ENCODE measurements around the gene APOM.

The APOM gene

GRCh38 chr6:31631209-31631608 is 24.5 kb upstream of the APOM start:
- no peak for DNase-seq (ENCODE audit: low read depth)

GRCh38 chr6:31631681-31632278 is 23.9 kb upstream of the APOM start:
- no peak for DNase-seq (ENCODE audit: low read depth)

DNA sequence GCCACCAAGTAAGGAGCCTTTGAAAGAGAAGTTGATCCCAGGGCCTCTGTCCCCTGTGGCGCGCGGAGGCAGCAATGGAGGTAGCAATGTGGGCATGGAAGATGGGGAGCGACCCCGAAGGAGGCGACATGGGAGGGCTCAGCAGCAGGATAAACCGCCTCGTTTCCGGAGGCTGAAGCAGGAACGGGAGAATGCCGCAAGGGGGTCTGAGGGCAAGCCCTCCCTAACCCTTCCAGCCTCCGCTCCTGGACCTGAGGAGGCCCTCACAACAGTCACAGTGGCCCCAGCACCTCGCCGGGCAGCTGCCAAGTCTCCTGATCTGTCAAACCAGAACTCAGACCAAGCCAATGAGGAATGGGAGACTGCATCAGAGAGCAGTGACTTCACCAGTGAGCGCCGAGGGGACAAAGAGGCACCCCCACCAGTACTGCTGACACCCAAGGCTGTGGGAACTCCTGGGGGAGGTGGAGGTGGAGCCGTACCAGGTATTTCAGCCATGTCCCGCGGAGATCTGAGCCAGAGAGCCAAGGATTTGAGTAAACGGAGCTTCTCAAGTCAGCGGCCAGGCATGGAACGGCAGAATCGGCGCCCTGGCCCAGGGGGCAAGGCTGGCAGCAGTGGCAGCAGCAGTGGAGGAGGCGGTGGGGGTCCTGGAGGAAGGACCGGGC is 23.3 kb upstream of the APOM start:
- no peak for DNase-seq (ENCODE audit: low read depth)

GRCh38 chr6:31633447-31633846 is 22.2 kb upstream of the APOM start:
- no peak for DNase-seq (ENCODE audit: low read depth)

DNA sequence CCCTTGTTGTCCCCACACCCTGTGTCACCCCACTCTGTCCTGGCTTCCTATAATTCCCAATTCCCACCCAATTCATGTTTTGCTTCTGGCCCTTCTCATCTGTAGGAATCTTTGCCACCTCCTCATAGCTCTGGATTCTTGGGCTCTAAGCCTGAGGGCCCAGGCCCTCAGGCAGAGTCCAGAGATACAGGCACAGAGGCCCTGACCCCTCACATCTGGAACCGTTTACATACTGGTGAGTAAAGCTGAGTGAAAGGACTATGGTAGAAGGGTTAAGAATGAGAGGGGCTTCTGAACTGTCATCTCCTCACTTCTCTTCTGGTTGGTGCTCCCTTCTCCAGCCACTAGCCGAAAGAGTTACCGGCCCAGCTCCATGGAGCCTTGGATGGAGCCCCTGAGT is 21.6 kb upstream of the APOM start:
- DNase-seq (ENCODE audit: low read depth): no peak

- no peak for DNase-seq (ENCODE audit: low read depth)
These were observed 20.6 kb upstream of the APOM start for GRCh38 chr6:31634969-31635575.

DNA sequence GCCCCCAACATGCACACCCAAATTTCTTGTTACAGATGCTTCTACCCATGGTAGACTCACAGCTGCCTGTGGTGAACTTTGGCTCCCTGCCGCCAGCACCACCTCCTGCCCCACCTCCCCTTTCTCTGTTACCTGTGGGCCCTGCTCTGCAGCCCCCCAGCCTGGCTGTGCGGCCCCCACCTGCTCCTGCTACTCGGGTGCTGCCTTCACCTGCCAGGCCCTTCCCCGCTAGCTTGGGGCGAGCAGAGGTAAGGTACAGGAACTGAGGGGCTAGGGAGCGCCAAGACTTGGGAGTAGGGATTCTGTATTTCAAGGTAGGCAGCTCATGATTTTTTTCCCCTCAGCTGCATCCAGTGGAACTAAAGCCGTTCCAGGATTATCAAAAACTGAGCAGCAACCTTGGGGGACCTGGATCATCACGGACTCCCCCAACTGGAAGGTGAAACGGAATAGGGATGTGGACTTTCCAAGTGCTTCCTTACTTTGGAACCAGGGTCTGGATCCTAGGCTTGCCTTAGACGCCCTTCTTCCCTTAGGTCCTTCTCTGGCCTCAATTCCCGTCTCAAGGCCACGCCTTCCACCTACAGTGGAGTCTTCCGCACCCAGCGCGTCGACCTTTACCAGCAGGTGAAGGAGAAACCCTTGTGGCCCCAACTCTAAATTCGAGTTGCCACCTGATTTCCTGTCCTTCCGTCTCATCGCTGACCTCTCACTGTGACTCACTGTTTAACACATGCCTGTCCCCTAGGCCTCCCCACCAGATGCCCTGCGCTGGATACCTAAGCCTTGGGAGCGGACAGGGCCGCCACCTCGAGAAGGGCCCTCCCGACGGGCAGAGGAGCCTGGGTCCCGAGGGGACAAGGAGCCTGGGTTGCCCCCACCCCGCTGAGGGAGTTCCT is 18.7 kb upstream of the APOM start:
- no peak for DNase-seq (ENCODE audit: low read depth)

DNA sequence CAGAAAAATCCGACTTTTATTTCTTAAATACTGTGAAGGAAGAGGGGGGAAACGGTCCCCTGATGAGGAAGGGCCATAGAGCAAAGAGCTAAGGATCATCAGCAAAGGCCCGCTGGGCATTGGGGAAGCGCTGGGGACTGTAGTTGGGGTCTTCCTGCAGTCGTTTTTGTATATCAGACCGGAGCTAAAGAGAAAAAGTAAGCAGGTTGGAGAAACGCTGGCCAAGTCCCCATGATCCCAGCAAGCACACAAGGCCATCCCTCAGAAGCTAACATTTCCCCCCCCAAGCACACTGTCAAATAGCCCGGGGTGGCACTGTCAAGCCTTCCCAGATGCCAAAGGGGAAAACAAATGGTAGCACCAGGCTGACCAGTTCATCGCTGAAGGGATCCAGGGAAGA is 16.7 kb upstream of the APOM start:
- DNase-seq (ENCODE audit: low read depth): no peak

DNA sequence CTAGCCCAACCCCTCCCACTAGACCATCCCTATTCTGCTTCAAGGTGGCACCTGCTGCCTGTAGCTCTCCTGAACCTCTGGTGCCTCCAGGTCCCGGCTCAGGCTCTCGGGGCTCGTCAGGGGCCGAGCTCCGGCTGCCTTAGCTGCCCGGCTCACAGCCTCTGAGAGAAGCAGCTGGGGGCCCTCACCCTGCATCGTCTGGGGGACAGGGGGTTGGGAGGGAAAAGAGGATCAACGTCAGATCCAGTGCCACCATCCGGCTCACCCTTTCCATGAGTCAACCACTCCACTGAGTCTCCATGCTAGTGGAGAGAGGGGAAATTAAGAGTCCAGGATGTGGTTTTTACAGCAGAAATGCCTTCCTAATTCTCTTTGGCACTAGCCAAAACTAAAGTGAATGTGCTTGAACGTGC is 16.2 kb upstream of the APOM start:
- no peak for DNase-seq (ENCODE audit: low read depth)

- no peak for DNase-seq (ENCODE audit: low read depth)
These were observed 15.1 kb upstream of the APOM start for GRCh38 chr6:31640612-31641011.

DNA sequence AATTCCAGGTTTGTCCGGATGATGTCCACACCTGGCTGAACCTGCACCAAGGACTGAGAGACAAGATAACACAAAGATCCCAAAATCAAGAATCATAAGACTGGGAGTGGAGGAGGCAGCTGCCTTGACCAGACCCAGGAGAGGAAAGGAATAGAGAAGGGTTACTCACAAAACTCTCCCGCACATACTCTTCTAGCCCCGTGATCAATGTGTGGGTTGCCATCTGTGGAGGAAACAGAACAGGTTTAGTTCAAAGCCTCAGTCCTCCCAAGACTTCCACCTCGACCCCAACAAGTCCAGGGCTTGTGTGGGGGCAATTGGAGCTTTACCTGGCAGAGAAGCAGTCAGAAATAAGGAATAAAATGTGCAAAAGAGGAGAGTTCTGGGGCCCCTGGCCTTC is 14.3 kb upstream of the APOM start:
- no peak for DNase-seq (ENCODE audit: low read depth)

- no peak for DNase-seq (ENCODE audit: low read depth)
These were observed 12.7 kb upstream of the APOM start for GRCh38 chr6:31642798-31643570.

DNA sequence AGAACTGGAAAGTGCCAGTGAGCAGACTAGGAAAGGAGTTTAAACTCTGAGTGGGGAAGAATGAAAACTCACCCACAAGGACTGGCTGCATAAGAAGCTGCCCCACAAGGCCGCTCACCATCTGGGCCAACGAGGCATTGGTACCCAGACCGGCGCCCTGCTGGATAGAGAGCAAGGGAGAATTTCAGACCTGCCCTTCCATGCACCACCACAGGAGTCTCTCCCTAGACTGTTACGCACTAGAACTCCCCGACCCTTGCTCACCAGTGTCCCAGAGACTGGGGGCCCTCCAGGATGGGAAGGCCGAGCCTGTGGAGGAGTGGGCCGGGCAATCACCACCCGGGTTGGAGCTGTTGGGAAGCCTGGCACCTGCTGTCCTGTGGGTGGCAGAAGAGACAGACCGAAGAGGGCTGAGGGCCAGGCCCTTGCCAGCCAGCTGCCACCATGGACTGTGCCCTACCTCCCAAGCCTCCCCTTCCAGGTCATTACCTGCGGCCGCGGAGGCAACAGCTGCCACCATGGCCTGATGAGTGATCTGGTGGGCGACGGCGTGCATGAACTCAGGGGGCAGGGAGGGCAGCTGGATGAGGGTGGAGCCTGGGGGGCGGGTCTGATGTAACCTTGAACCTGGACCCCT is 11.8 kb upstream of the APOM start:
- DNase-seq (ENCODE audit: low read depth): no peak

- DNase-seq (ENCODE audit: low read depth): no peak
These were observed 10.4 kb upstream of the APOM start for GRCh38 chr6:31645325-31645724.

- no peak for DNase-seq (ENCODE audit: low read depth)
These were observed 4.0 kb upstream of the APOM start for GRCh38 chr6:31651602-31652191.

DNA sequence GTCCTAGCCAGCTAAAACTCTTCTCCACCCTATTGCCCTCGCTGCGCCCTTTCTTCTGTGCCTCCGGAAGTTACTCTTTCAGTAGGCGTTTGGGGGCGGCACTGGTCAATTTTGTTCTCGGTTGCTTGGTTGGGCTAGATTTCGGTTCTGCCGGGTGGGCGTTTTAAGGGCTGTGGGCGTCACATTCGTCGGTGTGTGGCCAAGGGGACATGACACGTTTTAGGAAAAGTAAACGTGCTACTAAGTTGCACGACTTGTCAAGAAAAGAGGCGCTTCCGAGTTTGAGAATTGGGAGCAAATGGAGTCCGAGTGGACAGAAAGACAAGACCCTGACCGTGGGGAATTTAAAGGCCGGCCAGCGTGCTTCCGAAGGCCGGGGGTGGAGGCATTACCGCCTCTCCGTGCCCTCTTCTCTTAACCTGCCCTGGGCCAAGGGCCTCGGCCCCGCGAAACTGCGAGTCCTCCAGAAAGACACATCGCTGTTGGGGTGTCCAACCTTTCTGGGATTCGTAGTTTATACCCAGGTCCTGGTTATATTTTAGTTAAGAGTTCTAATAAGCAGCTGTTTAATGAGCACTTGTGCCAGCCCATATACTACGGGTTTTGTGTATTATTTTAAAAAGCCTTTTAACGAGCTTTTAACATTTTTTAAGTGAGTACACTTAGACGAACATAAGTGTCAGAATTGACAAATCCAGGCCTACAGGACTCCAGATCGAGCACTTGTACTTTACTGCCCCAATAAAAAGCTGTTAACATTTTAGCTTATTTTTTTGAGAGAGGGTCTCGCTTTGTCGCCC is 2.6 kb upstream of the APOM start:
- peak; percentile 81 for DNase-seq (ENCODE audit: low read depth)

DNA sequence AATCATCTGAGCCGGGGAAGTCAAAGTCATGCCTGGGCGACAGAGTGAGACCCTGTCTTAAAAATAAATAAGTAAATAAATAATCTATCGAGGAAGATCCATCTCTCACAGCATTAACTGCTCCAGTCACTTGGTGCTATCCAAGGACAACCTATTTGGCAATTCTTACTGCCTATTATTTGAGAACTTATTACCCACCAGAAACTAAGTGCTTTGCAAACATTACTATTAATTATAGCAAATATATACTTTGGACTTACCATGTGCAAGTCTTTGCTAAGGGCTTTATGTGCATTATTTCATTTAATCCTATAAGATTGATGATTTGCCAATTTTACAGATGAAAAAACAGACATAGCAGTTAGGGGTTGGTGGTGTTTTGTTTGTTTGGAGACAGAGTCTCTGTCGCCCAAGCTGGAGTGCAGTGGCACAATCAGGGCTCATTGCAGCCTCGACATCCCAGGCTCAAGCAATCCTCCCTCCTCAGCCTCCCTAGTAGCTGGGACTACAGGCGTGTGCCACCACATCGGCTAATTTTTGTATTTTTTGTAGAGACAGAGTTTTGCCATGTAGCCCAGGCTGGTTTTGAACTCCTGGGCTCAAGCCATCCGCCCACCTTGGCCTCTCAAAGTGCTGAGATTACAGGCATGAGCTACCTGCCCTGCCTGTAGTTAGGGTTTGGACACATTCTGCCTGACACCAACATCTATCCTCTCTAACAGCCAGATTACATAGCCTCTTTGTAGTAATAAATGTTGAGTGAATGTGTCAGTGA is 933 bp upstream of the APOM start:
- DNase-seq (ENCODE audit: low read depth): no peak

DNA sequence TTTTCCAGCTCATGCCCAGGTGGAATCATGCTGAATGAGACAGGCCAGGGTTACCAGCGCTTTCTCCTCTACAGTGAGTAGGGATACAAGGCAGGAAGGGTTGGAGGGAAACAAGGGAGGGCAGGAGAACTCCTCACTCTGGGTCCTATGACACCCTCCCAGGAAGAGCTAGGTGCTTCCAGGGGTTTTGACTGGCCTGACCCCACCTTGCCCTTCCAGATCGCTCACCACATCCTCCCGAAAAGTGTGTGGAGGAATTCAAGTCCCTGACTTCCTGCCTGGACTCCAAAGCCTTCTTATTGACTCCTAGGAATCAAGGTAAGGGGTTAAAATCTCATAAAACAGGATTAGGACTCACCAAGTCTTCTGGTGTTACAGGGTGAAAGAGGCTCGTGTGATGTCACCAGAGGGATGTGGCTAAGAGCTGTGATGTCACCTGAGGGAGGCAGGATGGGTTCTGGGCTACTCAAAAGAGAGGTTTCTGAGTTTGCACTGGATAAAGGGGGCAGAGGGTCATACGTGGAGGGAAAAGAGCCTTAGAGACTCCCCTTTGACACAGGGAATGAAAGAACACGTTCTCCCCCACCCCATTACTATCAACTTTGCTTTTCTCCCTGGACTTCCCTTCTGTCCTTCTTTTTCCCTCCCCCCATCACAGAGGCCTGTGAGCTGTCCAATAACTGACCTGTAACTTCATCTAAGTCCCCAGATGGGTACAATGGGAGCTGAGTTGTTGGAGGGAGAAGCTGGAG is 1.9 kb downstream of the APOM start:
- no peak for DNase-seq (ENCODE audit: low read depth)

Data from activated T-cell treated with anti-CD3 and anti-CD28 coated beads for 48 hours (primary cell).